Effector memory CD8-positive, alpha-beta T cell (primary cell): ENCODE results near the gene IGSF23.
"Not testable (repeated sequence)": the region's sequence is repeated elsewhere in the genome, so short reads cannot be mapped to it uniquely, and the experiment has no call there.

Source experiments
- ATAC-seq: fragments of 150-1000 bp; cut with Tn5 transposase; replicated peaks from 2 replicates; pipeline ENCODE4 v1.10.0; 2021; ENCODE audit warnings: mild to moderate bottlenecking, moderate library complexity
- DNase-seq, 3 experiments: peaks; one replicate each; pipeline ENCODE4 v3.0.0; 2021
- H3K27ac Mint-ChIP-seq, 2 donors: one replicate each; pipeline ENCODE4 v1.8.0; 2022; ENCODE audit warnings: mild to moderate bottlenecking in 2 of 2, mixed read lengths in 2 of 2, moderate library complexity in 2 of 2
- H3K27me3 Mint-ChIP-seq, 2 donors: one replicate each; pipeline ENCODE4 v1.8.0; 2022; ENCODE audit warnings: mixed read lengths in 2 of 2
- H3K36me3 Mint-ChIP-seq: one replicate; pipeline ENCODE4 v1.8.0; 2022; ENCODE audit warnings: mild to moderate bottlenecking, moderate library complexity, mixed read lengths; ENCODE audit not compliant: insufficient read depth
- H3K4me1 Mint-ChIP-seq, 2 donors: one replicate each; pipeline ENCODE4 v1.8.0; 2022; ENCODE audit warnings: low read depth in 2 of 2, mixed read lengths in 2 of 2
- H3K4me3 Mint-ChIP-seq, 2 donors: one replicate each; pipeline ENCODE4 v1.8.0; 2022; ENCODE audit warnings: mild to moderate bottlenecking in 2 of 2, mixed read lengths in 2 of 2, moderate library complexity in 2 of 2
- H3K9me3 Mint-ChIP-seq, 2 donors: one replicate each; pipeline ENCODE4 v1.8.0; 2022; ENCODE audit warnings: mixed read lengths in 2 of 2

Gene IGSF23

DNA sequence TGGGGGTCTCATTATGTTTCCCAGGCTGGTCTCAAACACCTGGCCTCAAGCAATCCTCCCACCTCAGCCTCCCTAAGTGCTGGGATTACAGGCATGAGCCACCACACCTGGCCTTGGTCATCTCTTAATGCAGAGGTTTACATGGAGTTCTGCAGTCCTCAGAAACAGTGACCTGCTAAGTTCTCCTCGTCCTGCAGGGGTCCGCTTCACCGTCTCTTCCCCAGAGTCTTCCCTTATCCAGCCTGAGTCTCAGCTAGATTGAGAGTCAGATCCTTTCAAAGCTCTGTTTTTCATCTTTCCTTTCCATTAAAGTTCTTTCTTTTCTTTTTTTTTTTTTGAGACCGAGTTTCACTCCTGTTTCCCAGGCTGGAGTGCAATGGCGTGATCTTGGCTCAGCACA, 2.9 kb upstream of the IGSF23 start:
- not testable (repeated sequence) for H3K27ac Mint-ChIP-seq, H3K4me1 Mint-ChIP-seq, H3K4me3 Mint-ChIP-seq, H3K9me3 Mint-ChIP-seq, DNase-seq, H3K36me3 Mint-ChIP-seq, ATAC-seq
- H3K27me3 Mint-ChIP-seq, result peaks cover 14 to 38% of the 10 kb centered on the region in 2 donors

DNA sequence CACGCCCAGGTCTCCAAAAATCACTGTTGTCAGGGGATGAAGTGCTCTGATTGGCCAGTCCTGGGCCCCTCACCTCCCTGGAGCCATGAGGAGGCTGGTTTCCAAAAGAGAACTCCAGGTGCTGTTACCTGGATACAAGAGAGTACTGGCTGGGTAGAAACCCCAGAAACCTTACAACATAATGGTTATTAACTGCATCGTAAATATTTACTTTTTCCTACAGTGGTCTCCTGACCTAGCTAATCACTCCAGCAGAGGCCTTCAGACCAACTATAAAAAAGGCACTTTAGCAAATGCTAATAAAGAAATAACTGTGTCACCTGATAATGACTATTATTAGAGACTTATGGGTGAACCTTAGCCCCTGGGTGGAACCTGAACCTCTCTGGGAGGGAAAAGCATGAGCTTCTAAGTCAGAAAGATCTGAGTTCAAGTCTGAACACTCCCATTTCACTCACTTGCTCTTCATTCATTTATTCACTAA, 1.5 kb upstream of the IGSF23 start:
- no peaks in the 10 kb centered on the region for H3K9me3 Mint-ChIP-seq

DNA sequence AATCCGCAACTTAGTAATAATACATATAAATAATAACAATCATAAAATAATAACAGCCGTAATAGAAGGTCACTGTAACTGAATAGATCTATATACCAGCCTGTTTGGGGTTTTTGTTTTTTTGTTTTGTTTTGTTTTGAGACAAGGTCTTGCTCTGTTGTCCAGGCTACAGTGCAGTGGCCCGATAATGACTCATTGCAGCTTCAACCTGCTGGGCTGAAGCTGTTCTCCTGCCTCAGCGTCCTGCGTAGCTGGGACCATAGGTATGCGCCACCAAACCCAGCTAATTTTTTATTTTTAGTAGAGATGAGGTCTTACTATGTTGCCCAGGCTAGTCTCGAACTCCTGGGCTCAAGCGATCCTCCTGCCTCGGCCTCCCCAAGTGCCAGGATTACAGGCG, 950 bp downstream of the IGSF23 start:
- Mint-ChIP-seq H3K27ac (no peak overlapping the region), H3K36me3 (peaks cover under 1% of the 10 kb centered on the region), H3K27me3 (peaks cover 6 to 24% of the 10 kb centered on the region in 2 donors), H3K4me3 (no peak overlapping the region), H3K9me3 (no peaks in the 10 kb centered on the region), H3K4me1 (no peaks in the 10 kb centered on the region)
- ATAC-seq (no peak), DNase-seq (no peak)

More for the DNA sequence above, 1.5 kb upstream of the IGSF23 start:
- Mint-ChIP-seq H3K4me3 (no peak overlapping the region), H3K27me3 (peaks cover 14 to 38% of the 10 kb centered on the region in 2 donors), H3K36me3 (peaks cover 3% of the 10 kb centered on the region), H3K4me1 (no peaks in the 10 kb centered on the region), H3K27ac (no peak overlapping the region)
- ATAC-seq, result no peak
- no peak for DNase-seq

DNA sequence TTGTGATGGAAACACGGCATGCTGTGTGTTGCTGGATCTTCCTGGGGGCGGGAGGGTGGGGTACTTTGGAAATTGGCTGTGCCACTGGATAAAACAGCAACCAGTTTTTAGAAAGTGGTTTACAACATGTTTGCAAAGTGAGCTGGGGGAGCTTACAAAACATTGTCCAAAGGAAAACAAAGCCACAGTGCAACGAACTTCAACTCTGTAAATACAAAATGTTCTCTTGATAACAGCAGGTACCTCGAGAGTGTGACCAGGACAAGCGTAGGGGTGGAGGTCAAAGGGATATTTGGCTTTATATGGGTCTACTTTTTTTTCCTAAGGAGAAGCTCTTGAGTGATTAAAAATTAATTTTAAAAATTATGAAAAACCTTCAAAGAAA, 2.5 kb downstream of the IGSF23 start:
- H3K27ac Mint-ChIP-seq, result no peak overlapping the region

DNA sequence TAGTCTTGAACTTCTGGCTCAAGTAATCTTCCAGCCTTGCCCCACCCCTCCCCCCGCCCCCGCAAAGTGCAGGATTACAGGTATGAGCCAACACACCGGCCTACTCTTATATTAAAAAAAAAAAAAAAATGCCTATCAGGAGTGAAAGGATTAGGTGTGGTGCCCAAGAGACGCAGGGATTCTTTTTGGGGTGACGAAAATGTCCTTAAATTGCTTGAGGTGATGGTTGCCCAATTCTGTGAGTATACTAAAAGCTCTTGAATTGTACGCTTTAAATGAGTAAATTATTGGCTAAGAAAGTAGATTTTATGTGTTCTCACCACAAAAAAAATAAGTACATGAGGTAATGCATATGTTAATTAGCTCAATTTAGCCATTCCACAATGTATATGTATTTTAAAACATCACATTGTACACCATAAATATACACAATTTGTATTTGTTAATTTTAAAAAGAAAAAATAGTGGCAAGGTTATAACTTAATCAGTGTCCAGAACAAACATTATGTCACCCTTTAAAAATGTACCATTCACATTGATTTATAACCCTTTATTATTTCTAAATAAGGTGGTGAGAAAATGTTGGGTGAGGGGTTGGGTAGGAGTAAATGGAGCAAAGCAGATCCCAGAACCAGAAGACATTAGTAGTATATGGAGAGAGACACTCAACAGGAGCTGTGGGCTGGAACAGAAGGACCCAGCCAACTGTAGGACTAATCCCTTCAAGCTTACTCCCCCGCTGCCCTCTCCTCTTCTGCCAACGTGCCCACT, 3.9 kb downstream of the IGSF23 start:
- H3K36me3 Mint-ChIP-seq, result no peaks in the 10 kb centered on the region
- no peak overlapping the region for H3K27ac Mint-ChIP-seq
- H3K9me3 Mint-ChIP-seq, result no peaks in the 10 kb centered on the region
- H3K4me3 Mint-ChIP-seq, result no peak overlapping the region
- ATAC-seq (no peak), DNase-seq (no peak)
- H3K4me1 Mint-ChIP-seq, result no peaks in the 10 kb centered on the region
- H3K27me3 Mint-ChIP-seq, result peaks cover 6 to 10% of the 10 kb centered on the region in 2 donors

More for the DNA sequence above, 2.5 kb downstream of the IGSF23 start:
- DNase-seq (no peak), ATAC-seq (no peak)
- Mint-ChIP-seq H3K4me1 (no peaks in the 10 kb centered on the region), H3K27me3 (peaks cover 6 to 17% of the 10 kb centered on the region in 2 donors), H3K9me3 (no peaks in the 10 kb centered on the region), H3K36me3 (no peaks in the 10 kb centered on the region), H3K4me3 (no peak overlapping the region)

DNA sequence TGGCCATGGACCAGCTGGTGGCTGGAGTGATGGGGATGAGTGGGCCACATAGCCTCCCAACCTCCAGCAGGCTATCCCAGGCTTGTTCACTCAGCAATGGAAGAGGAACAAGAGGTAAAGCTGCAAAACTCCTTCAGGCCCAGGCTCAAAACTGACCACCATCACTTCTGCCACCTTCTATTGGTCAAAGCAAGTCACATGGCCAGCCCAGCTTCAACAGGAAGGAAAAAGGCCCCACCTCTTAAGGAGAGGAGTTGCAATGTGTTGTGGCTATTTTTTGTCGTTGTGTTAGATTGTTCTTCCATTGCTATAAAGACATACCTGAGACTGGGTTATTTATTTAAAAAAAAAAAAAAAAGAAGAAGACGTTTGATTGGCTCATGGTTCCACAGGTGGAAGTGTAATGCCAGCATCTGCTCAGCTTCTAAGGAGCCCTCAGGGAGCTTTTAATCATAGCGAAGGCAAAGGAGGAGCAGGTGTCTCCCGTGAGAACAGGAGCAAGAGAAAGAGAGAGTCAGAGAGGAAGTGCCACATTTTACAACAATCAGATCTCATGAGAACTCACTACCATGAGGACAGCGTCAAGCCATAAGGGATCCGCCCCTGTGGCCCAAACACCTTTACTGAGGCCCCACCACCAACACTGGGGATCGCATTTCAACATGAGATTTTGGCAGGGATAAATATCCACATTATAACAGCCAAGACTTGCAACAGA, 5.4 kb downstream of the IGSF23 start:
- H3K4me1 Mint-ChIP-seq, result no peaks in the 10 kb centered on the region
- no peaks in the 10 kb centered on the region for H3K36me3 Mint-ChIP-seq
- H3K27me3 Mint-ChIP-seq, result peaks cover 10 to 11% of the 10 kb centered on the region in 2 donors
- no peak overlapping the region for H3K27ac Mint-ChIP-seq
- H3K9me3 Mint-ChIP-seq, result no peaks in the 10 kb centered on the region
- H3K4me3 Mint-ChIP-seq, result no peak overlapping the region
- DNase-seq, result no peak
- no peak for ATAC-seq

DNA sequence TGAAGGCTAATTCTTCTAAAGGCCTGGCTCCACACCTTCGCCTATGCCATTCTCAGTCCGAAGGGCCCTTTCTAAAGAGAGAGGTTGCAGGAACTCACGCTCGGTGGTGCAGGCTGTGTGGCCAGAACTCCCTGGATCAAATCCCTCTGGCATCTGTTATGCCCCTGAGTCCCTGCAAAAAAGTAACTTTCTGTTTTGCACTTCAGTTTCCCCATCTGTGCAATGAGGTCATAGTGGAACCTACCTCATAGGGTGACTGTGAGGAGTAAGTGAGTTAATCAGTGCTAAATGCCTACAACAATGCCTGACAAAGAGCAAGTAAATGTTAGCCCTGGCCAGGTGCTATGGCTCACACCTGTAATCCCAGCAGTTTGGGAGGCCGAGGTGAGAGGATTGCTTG, 7.3 kb downstream of the IGSF23 start:
- Mint-ChIP-seq H3K27ac (no peak overlapping the region), H3K9me3 (no peaks in the 10 kb centered on the region), H3K36me3 (no peaks in the 10 kb centered on the region), H3K27me3 (peaks cover 11 to 12% of the 10 kb centered on the region in 2 donors), H3K4me1 (no peaks in the 10 kb centered on the region), H3K4me3 (no peak overlapping the region)
- no peak for DNase-seq
- no peak for ATAC-seq

DNA sequence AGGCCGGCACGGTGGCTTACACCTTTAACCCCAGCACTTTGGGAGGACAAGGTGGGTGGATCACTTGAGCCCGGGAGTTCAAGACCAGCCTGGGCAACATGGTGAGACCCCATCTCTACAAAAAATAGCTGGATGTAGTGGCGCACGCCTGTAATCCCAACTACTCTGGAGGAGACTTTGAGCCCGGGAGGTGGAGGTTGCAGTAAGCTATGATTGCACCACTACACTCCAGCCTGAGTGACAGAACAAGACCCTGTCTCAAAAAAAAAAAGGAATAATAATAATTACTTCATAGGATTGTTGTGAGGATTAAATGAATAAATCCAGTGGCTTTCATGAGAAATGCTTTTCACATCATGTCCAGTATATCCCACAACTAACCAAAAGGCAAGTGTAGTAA, 8.0 kb downstream of the IGSF23 start:
- Mint-ChIP-seq H3K36me3 (no peaks in the 10 kb centered on the region), H3K4me3 (no peak overlapping the region), H3K4me1 (no peaks in the 10 kb centered on the region), H3K27ac (no peak overlapping the region), H3K27me3 (peaks cover 18 to 19% of the 10 kb centered on the region in 2 donors), H3K9me3 (peaks cover 0 to under 1% of the 10 kb centered on the region in 2 donors)
- no peak for DNase-seq
- no peak for ATAC-seq

DNA sequence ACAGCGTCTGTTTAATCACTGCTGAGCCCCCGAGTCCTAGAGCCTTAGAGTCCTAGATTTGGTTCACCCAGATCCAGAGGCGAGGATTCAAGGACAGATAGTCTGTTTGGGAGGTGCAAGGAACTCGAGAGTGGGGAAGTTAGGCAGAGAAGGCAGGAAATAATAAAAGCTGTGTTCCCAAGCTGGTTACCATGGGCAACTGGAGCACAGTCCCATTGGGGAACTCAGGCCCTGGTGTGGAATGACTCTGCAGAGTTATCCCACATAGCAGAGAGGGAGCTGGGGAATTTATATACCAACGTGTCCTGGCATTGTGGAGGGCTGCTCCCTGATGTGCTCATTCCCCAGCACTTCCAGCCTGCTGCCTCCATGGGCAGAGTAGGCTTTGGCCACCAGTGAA, 9.7 kb downstream of the IGSF23 start:
- DNase-seq, result no peak
- Mint-ChIP-seq H3K27ac (no peak overlapping the region), H3K9me3 (peaks cover 4 to 7% of the 10 kb centered on the region in 2 donors), H3K4me1 (no peaks in the 10 kb centered on the region), H3K4me3 (no peak overlapping the region), H3K27me3 (peaks cover 27 to 31% of the 10 kb centered on the region in 2 donors), H3K36me3 (no peaks in the 10 kb centered on the region)
- ATAC-seq, result no peak

DNA sequence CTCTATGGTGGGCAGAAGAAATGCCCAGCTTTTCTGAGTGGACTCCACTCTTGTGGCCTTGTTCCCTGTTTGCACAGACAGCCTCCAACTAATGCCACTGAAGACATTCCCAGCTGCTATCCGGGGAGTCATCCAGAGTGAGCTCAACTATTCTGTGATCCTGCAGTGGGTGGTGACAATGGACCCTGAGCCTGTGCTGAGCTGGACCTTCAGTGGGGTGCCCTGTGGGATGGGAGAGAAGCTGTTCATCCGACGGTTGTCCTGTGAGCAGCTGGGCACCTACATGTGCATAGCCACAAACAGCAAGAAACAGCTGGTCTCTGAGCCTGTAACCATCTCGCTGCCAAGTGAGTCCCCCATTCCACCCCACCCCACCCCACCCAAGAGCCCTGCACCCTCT, 10.3 kb downstream of the IGSF23 start:
- no peak overlapping the region for H3K4me3 Mint-ChIP-seq
- DNase-seq, result no peak
- no peaks in the 10 kb centered on the region for H3K4me1 Mint-ChIP-seq

DNA sequence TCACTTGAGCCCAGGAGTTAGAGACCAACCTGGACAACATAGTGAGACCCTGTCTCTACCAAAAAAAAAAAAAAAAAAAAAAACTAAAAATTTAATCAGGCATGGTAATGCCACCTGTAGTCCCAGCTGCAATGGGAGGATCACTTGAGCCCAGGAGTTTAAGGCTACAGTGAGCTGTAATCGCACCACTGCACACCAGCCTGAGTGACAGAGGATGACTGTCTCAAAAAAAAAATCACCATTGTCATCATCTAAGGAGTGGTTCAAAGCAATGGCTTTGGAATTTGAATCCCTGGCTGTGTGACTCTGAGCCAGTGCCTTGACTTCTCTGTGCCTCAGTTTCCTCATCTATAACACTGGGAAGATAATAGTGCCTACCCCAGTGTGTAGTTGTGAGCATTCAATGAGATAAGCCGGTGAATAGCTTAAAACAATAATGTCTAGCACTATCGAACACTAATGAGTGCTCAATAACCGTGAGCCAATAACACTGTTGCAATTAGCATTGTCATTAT, 11.5 kb downstream of the IGSF23 start:
- Mint-ChIP-seq H3K4me1 (no peaks in the 10 kb centered on the region), H3K4me3 (no peak overlapping the region), H3K36me3 (no peaks in the 10 kb centered on the region), H3K27ac (no peak overlapping the region), H3K27me3 (peaks cover 35 to 42% of the 10 kb centered on the region in 2 donors), H3K9me3 (peaks cover 6 to 7% of the 10 kb centered on the region in 2 donors)
- DNase-seq, result no peak
- ATAC-seq, result no peak

More for the DNA sequence above, 10.3 kb downstream of the IGSF23 start:
- Mint-ChIP-seq H3K9me3 (peaks cover 4 to 7% of the 10 kb centered on the region in 2 donors), H3K36me3 (no peaks in the 10 kb centered on the region), H3K27ac (no peak overlapping the region), H3K27me3 (peaks cover 32 to 36% of the 10 kb centered on the region in 2 donors)
- ATAC-seq, result no peak

DNA sequence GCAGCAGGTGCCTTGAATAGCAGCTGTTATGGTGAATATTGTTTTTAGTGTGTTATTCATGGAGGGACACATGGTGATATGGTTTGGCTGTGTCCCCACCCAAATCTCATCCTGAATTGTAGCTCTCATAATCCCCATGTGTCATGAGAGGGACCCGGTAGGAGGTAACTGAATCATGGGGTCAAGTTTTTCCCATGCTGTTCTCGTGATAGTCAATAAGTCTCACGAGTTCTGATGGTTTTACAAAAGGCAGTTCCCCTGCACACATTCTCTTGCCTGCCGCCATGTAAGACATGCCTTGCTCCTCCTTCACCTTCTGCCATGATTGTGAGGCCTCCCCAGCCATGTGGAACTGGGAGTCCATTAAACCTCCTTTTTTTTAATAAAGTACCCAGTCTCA, 12.3 kb downstream of the IGSF23 start:
- not testable (repeated sequence) for H3K4me1 Mint-ChIP-seq, H3K36me3 Mint-ChIP-seq, H3K9me3 Mint-ChIP-seq, ATAC-seq, H3K27ac Mint-ChIP-seq, H3K4me3 Mint-ChIP-seq, DNase-seq
- peaks cover 40 to 47% of the 10 kb centered on the region in 2 donors for H3K27me3 Mint-ChIP-seq

DNA sequence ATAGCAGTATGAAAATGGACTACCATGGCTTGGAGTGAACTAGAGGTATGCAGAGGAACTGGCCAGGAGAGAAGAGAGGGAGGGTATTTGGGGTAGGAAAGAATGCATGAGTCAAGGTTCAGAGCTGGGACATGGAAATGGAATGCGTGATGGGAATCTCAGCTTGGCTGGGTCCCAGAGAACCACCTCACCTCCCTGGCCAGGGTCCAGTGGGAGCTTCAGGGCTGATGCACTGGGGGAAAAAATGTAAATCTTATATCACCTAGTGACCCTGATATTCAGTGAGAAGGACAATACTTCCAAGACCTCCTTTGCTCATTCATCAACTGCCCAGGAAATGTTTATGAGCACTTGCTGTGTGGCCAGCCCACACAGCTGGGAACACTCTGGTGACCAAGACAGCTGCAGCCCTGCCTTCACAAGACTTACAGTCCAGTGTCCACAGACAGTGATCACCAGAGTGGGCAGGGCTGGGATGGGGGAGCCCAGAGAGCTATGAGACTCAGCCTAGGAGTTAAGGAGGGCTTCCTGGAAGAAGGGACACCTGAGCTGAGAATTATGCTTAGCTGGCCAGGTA, 12.8 kb downstream of the IGSF23 start:
- H3K4me1 Mint-ChIP-seq, result no peaks in the 10 kb centered on the region
- peaks cover 43 to 50% of the 10 kb centered on the region in 2 donors for H3K27me3 Mint-ChIP-seq
- no peak overlapping the region for H3K4me3 Mint-ChIP-seq
- peaks cover 6 to 7% of the 10 kb centered on the region in 2 donors for H3K9me3 Mint-ChIP-seq
- H3K27ac Mint-ChIP-seq, result no peak overlapping the region
- H3K36me3 Mint-ChIP-seq, result no peaks in the 10 kb centered on the region
- ATAC-seq (no peak), DNase-seq (no peak)
